Activated CD8-positive, alpha-beta memory T cell treated with anti-CD3 and anti-CD28 coated beads for 1 hour (primary cell): ENCODE data around the gene FAF1.

Source experiments
- DNase-seq, 2 donors: peaks; one replicate each; pipeline ENCODE4 v3.0.0-alpha.2; 2020; ENCODE audit warnings: low read depth in 1 of 2; ENCODE audit errors: extremely low read depth in 1 of 2

The FAF1 gene

DNA sequence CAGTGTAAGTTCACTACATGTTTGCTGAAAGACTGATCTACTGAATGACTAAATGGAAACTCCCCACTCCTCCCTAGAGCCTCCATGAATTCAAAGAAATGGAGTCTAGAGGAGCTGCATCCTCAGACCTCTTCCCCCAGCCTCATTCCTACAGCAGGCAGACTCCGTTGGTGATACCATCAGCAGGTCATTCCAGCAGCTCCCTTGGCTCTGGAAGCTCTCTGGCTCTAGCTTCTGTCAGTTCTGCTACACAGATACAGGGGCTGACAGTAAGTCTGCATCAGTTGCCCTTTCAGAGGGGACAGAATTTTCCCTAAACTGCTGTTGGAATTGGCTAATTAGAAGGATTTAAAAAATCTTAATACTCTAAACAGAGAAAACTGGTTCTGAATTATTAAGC lies 505.2 kb downstream of the FAF1 start:
- DNase-seq = no peak

DNA sequence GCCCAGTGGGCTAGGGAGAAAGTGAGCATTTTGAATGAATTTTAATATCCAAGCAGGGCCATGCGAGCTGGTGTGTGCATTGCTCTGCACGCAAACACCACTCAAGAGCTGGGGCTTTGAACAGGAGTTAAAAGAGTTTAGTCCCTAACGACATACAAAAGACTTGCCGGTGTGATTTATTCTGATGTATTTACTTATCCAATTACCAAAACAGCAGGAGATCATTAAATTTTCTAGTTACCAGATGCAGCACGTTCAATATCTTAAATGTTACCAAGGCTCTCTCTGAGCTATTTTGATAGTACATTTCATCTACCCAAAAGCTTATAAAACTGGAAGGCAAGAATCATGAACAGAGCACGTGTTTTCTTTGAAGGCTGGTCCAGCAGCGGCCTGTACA lies 506.8 kb downstream of the FAF1 start:
- no peak for DNase-seq

DNA sequence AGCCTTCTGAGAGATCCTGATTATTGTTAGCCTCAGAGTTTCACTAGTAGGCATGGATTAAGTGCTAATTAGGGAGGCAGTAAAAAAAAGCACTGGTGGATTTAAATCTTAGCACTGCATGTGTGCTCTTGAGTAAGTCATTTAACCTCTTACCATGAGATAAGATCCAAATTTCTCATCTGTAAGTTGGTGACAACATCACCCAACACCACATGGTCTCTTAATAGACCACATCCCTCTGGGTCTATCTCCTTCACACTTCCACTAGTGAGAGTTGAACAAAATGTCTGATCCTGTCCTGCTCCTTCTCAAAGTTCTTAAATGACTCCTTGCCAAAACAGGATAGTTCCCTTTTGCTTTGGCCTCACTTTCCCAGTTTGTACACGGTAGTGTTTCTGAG lies 507.4 kb downstream of the FAF1 start:
- no peak for DNase-seq

DNA sequence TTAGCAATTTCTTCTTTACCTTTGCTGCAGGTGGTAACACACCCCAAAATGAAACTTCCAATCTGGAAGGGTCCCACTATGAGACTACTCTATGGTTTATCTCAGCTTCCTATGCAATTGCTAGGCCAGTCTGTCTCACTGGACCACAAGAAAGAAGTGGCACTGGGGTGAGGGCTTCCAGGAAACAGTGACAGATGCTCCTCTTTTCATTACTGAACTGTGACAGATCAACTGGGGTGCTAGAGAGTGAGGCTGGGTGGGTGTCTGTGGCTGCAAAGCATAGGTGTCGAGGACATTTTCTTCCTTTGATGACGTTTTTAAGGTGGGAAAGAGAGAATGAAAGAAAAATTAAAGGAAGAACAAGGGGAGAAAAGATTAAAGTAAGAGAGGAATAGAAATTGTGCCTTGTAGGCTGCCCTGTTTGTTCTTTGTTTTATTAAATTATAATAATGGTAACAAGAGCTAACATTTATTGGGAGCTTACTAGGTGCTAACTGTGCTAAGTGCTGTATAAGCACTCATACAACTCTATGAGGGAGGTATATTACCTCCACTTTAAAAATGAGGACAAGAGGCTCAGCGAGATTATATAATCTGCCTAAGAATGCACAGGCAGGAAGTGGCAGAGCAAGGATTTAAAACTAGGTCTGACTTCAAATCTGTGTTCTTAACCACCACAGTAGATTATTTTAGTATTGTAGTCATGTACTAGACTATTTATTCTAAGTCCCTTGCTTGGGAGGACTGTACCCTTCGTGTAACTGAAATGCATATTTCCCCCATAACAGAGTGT lies 509.0 kb downstream of the FAF1 start:
- DNase-seq = no peak

DNA sequence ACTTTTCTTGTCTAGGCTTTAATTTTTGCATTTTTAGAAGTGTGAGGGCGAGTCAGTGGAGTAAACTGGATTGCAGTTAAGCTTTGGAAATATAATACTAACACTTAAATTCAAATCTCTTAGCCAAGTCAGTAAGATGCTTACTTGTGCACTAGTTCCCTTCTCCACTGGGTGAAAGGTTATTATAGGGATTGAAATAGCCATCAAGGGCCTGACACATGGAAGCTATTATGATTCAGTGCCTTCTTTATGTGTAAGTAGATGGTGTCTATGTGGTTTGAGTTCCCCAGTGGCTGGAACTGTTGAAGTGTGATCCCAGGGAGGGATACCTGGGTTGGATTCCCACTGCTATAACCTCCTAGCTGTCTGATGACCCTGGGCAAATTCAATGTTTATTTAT lies 512.1 kb downstream of the FAF1 start:
- DNase-seq = no peak

DNA sequence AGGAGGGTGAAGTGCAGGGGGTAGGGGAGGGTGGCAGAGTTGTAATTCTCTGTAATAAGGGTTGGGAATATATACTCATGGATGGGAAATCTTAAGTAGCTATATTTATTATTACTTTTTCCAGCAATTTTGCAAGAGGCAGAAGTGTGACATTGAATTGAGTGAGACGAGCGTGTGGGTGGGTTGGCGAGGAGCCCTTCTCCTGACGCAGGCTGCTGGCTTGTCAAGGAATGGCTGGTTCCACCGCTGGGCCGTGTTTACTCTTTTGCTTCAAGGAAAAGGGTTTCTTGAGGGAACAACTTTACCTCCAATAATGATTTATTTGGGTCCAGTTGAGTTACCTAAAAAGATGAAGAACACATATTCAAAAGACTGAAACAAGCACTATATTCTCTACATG lies 518.9 kb downstream of the FAF1 start:
- DNase-seq = no peak

DNA sequence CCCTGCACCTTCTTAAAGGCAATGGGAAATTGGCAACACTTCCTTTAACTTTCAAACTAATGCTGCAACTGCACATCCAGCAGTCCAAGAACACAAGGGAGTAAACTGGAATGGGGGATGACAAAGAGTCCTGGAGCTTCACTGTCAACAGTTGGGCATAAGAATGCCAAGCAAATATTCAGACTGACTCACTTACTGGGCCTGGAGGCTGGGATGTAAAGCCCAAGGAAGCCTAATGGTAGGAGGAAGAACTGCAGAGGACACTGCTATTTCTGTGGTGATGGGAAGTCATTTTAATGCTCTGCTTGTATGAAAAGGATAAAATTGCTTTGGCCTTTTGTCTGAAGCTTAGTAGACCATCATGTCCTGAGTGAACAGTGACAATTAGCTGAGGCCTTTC lies 521.1 kb downstream of the FAF1 start:
- DNase-seq = no peak

DNA sequence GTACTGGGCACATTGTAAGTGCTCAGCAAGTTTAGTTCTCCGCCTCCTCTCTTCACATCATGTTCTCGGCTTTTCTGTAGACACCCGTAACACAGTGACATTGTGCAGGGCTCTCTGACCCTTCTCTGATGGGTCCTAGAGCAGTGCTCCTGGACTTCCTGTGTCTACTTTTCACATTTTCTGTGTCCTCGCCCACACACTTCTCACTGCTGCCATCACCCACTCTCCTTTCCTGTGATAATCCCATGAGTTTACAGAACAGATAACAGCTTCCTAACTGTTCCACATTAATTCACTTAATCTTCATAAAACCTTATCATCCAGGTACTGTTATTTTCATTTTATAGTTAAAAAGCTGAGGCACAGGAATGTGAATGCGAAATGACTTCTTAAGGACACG lies 523.6 kb downstream of the FAF1 start:
- DNase-seq = no peak

DNA sequence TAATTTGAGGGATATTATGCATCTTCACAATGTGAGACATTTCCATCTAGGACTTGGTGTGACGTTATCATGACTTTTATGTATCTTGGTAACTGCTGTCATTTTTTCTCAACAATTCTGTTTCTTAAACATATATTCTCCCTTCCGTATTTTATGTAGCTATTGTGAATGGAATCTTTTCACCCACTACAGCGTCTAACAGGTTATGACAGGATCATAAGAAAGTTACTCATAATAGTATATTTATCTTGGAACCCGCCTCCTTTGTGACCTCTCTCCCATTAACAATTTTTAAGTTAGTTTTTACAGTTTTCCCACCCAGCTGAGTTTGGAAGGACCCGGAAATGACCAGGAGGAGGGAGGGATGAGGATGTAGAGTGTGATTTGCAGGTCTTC lies 530.1 kb downstream of the FAF1 start:
- no peak for DNase-seq

DNA sequence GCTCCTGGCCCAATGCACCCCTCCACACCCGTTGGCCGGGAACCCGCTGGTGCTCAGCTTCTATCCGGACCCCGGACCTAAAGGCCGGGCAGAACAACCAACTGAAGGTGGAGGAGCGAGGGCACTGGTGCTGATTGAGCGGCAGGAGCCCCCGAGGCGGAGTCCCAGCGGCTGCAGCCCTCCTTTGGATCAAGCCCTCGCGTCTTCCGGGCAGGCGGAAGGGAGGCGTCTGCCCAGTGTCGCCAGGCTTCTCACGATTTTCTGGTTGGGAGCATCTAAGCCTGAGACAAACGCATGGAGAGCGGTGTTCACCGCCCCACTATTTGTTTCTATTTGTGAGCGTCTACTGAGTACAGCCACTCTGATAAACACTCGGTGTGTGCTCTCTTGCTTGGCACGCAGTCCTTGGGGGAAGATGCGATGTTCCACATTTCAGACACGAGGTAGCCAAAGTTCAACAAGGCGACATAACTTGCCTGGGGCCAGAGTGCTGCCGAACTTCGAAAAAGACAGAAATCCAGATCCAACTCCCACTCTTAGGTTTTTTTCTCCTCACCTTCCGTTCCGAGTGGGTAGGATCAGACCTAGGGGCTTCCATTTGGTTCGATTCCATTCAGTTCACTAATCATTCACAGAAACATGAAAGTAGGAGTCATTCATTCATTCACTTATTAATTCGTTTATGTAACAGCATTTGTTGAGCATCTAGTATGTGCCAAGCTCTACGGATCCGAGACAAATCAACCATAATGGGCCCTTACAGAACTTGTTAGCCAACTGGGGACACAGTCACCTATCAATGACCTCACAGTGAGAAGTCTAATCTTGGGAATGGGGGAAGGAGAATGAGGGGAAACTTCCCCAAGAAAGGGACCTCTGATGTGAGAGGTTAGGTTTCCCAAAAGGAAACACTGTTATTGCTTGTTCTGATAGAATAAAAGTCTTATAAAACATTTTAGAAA lies 532.0 kb downstream of the FAF1 start:
- no peak for DNase-seq

DNA sequence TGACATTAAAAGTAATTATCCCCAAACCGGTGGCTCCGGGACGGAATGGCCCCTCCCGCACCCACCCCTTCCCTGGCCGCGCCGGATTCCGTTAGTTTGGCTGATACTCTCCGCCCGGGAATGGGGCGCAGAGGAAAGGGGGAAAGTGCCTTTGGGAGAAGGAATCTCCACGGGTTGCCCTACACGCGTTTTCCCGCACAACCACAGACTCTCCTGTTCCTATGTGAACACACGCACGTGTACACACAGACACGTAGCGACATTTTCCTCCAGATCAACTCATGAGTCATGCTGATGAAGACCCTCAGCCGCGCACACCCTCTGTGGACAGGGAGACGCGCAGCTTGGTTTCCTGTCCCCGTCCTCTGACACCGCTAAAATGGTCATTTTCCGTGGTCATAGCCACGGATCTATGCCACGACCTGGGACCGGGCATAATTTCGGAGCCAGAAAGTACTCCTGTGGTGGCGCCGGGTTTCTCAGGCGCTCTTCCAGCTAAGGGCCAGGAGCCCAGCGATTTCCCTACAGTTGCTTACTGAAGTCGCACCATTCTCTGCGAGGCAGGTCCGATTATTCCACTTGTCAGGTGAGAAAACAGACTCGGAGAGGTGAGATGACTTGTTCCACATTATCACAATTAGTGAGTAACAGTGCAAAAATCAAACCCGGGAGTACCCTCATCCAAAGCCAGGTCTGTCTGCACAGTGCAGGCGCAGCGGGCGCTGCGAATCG lies 532.8 kb downstream of the FAF1 start:
- no peak for DNase-seq

DNA sequence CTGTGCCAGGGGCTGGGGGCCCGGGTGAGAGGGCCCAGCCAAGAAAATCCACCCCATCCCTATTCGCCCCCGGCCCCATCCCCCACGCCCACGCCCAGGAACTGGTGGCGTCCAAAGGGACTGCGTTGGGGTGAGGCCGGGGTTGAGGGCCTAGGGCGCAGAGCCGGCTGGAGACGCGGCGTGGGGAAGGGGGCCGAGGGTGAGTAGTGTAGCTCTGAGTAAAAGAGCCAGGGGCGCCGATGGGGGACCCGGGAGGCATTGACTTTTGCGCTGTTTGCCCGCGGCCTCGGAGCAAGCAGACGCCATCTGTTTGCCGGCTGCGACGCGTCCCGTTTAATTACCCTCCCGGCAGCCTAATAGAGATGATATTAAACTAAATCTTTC lies 533.4 kb downstream of the FAF1 start:
- DNase-seq = no peak

DNA sequence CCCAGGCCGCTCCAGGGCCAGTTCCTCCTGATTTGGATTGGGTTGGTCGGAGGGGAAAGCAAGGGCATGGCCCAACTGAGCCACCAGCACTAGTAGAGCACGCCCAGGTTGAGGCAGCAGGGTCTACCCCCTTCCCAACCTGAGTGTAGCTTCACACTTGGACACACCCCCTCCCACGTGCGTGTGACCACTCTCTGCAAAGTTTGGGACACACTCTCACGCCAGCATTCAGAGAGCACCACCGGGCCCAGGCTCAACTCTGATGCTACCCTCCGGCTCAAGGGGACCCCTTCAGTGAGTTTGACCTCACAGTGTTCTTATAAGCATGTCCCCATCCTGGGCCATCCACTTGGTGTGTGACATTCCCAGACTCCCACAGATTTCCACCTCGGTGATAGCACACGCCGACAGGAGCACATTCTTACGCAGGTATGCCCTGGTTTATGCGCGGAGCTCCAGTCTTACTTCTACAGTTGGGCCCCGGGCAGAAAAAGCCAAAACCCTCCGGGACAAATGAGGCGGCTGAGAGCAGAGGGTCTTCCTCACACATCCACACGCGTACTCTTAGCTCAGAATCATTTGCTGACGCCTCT lies 533.9 kb downstream of the FAF1 start:
- no peak for DNase-seq

DNA sequence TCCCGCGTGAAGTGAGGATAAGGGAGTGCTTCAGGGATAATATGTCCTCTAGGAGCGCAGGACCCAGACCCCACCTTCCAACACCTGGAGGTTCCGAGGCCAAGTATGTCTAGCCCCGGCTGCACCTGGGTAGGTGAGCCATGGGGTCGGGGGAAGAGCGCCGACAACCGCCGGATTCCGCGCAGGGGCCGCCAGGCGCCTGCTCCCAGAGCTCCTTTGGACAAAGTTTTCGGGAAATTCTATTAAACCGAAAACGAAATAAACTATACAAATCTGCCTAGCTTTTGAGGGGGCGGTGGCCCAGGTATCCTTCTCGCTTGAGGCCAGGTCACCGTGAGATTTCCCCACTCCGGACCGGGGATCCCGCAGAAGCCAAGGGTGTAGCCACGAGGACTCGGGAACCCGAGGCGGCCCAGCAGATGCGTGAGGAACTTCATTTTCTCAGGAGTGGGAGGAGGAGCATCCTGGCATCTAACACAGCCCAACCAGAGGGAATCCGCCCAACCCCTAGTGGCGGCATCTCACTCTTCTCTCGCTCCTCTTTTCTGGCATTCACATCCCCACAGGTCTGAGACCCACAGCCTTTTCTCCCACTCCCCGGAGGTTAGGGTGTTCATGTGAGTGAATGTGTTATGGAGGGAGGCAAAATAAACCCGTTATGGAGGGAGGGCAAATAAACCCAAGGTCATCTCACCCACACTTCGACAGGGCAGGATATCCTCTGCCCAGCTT lies 534.5 kb downstream of the FAF1 start:
- DNase-seq = no peak

DNA sequence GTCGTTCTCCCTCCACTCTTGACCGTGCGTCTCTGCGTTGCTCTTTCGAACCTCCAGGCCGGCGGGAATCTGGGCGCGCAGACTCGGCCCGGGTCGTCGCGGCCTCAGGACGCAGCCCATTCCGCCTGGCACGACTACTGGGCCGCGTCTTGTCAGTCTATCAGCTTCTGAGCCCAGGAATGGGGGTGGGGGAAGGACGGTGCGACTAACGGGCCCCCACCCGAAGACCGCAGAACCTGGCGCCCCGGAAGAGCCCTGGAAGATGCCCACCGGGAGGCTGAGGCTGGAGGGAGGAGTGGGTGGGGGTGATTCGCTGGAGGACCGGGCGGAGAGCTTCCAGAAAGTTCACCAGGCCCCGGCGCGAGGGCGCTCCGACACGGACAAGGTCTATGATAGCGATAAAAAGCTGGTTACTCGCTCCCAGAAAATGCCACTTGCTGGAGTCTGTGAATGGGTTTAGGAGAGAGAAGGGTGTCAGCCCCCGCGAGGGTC lies 535.1 kb downstream of the FAF1 start:
- DNase-seq = no peak

DNA sequence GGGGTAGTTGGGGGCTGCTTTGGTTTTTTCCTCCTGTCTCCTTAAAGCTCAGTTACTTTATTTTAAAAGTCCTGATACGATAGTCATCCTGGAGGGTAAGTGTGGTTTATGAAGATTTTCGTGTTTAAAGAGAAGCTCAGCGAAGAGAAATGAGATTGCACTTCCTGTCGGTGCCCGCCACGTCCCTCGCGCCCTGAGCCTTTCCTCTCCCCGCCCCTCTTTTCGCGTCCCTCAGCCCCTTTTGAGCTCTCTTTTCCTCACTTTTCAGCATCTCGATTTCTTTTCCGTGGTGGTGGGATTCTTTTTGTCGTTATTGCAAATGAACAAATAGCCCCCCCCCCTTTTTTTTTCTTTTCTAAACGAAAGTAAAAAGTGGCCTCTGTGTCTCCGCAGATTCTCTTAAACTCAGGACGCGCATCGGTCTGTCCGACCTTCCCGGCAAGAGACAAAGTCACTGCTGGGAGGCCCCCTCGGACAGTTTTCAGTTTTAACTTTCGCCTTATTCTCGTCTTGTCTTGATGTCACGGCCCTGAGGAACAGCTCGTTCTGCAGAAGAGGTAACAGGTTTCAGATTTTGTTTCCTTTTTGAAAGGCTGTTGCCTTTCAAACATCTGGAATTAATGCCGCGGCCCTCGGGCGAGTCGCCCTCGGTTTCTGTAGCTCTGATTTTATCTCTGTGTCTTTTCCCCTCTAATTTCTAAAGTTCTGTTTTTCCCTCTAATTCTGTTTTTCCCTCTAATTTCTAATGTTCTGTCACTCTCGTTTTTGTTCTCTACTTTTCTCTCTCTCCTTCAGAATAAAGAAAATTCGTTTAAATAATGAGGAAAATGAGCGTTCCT lies 535.8 kb downstream of the FAF1 start:
- no peak for DNase-seq

DNA sequence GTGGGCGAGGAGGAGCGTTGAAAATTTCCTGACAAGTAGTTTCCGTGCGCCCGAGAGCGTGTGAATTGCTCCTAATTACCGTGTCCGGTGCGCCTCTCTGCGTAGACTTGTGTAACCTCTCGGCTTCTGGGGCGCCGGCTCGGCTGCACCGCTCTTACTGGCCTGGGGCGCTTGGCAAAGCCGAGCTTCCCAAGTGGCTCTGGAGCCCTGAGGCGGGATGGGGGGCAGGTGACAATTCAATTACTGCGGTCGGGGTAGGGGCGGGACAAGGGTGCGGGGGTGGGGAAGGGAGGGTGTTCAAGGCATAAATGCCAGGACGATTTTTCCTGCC lies 536.4 kb downstream of the FAF1 start:
- no peak for DNase-seq

DNA sequence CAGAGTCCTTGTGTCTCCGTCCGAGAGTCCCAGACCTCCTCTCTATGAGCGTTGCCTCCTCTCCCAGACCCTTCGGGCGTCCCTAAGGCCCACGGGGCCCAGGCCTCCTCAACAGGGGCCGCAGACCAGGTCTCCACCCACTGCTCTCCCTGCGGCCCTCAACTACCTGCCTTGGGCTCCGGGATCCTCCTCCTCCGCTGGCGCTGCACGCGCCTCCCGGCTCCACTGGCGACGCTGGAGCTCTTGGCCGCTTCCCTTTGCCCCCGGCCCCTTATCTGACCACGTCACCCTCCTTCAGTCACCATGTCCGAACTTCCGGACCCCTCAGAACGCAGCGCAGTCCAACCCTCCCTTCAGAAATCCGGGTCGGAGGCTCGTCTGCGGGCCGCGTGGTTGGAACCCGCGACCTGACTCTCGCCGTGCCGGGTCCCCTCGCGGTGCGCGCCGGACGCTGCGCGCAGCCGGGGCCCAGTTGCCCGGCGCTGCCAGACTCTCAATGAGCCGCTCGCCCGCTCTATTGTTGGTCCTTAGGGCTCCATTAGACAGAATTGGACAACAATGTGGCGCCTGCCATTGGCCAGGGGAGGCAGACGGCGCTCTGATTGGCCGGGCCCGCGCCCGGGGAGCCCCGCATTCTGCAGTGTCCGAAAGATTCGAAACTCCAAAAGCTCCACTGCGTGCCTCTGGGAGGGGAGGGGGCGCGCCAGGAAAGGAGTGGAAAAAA lies 537.0 kb downstream of the FAF1 start, which contains the start of gene DMRTA2:
Gene DMRTA2, minus strand, starts transcription at position 498 of the 724 bp plus-strand sequence. CDS start 1,907 bp downstream, outside the sequence.
- no peak for DNase-seq

DNA sequence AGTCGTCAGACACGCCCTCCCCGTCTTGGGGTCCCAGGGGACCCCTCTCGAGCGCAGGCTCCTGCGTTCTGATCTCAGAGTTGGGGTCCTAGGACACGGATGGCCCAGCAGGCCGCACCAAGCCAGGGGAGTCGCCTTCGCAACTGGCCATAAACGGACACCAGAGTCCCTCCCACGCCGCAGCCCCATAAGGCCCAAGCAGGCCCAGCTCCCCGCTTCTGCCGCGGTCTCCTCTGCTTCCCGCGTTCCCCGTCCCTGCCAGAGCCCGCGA lies 537.5 kb downstream of the FAF1 start:
- no peak for DNase-seq
